ENCODE measurements around the gene PAFAH1B1. TPM values are rescaled to one million over a fixed set of nuclear protein-coding genes. Genes with fewer than 3 reads are reported as not detected.
"Not testable (repeated sequence)": the region's sequence is repeated elsewhere in the genome, so short reads cannot be mapped to it uniquely, and the experiment has no call there.

PAFAH1B1 gene
- polyA plus RNA-seq, 2 of the 4 experiments (the other 2 are of a cell fraction): 122 to 197 TPM

- WGBS (ENCODE audit: missing lambda C conversion rate): 79% methylated on average over 7 of the region's 7 CpGs
Measured at GRCh38 chr17:2655546-2655945, 62.1 kb downstream of the PAFAH1B1 start.

GRCh38 chr17:2656283-2656682, 62.8 kb downstream of the PAFAH1B1 start:
- ChIA-PET POLR2A (no interaction called here), CTCF (interaction anchor here (0.6 to 2.2 kb wide), 6 partner anchors 10 to 1109 kb away, joined by 3 to 9 read pairs (median 4); no protein-coding TSS in a partner anchor)
- H3K9me3 ChIP-seq: no peaks in the 10 kb centered on the region
- WGBS (ENCODE audit: missing lambda C conversion rate): 11% methylated on average over 1 of the region's 1 CpG
- H3K27ac ChIP-seq: no peak overlapping the region
- H3K4me1 ChIP-seq: peaks cover 11% of the 10 kb centered on the region; the same call in 2 of the 3 replicates
- no peak overlapping the region for H3K4me2 ChIP-seq
- no peak overlapping the region for H3K4me3 ChIP-seq
- no peak for DNase-seq (ENCODE audit: low read depth in 1 of 2, low spot score in 1 of 2)
- FAIRE-seq: no peak
- ATAC-seq: 0 out of 6 replicates have a peak, but pooled peaks of 1 of the 2 experiments have one; percentile 39
- TF ChIP-seq MAX (IDR thresholded peaks at IDR 0.05) (no peak), ZNF302 (CRISPR knock-in tag; IDR thresholded peaks at IDR 0.05) (no peak)

More at GRCh38 chr17:2655546-2655945, 62.1 kb downstream of the PAFAH1B1 start:
- H3K9me3 ChIP-seq: no peaks in the 10 kb centered on the region
- H3K4me2 ChIP-seq: no peak overlapping the region
- TF ChIP-seq PBX3 (IDR thresholded peaks at IDR 0.05) (no peak), NPAS2 (CRISPR knock-in tag; IDR thresholded peaks at IDR 0.05; ENCODE audit: borderline replicate concordance) (no peak), HOXA7 (CRISPR knock-in tag; IDR thresholded peaks at IDR 0.05) (no peak), CHD2 (IDR thresholded peaks at IDR 0.05; ENCODE audit: low read length, partially characterized antibody) (no peak), RARB (CRISPR knock-in tag; IDR thresholded peaks at IDR 0.05) (no peak), TP53 (CRISPR knock-in tag; IDR thresholded peaks at IDR 0.05) (no peak), USF2 (IDR thresholded peaks at IDR 0.05) (no peak), E2F6 (IDR thresholded peaks at IDR 0.05; ENCODE audit: borderline replicate concordance, low read depth) (no peak), GATA3 (IDR thresholded peaks at IDR 0.05; ENCODE audit: borderline replicate concordance) (no peak), ZNF302 (CRISPR knock-in tag; IDR thresholded peaks at IDR 0.05) (no peak), HEYL (CRISPR knock-in tag; IDR thresholded peaks at IDR 0.05) (no peak), RFX5 (IDR thresholded peaks at IDR 0.05) (no peak), NFE2L2 (conservative IDR thresholded peaks at IDR 0.05; ENCODE audit: low read length) (no peak), ZC3H11A (IDR thresholded peaks at IDR 0.05) (no peak), NR3C1 (IDR thresholded peaks at IDR 0.05) (no peak)
- no peak overlapping the region for H3K27ac ChIP-seq
- FAIRE-seq: no peak
- POLR2A ChIA-PET: no interaction called here
- DNase-seq (ENCODE audit: low read depth in 1 of 2, low spot score in 1 of 2): no peak
- peaks cover 16% of the 10 kb centered on the region for H3K4me1 ChIP-seq
- CTCF ChIA-PET: interaction anchor here (0.6 to 2.1 kb wide), 3 partner anchors 24 to 1109 kb away, joined by 3 to 6 read pairs (median 5); no protein-coding TSS in a partner anchor
- ATAC-seq: no peak
- H3K4me3 ChIP-seq: no peak overlapping the region

- H3K4me1 ChIP-seq: peaks cover 11% of the 10 kb centered on the region; the same call in 2 of the 3 replicates
- peak in 1 of 2 experiments; percentile 45 for DNase-seq (ENCODE audit: low read depth in 1 of 2, low spot score in 1 of 2)
- POLR2A ChIA-PET, H3K27ac ChIP-seq, H3K4me3 ChIP-seq, H3K4me2 ChIP-seq, FAIRE-seq, H3K9me3 ChIP-seq: not testable (repeated sequence)
- WGBS (ENCODE audit: missing lambda C conversion rate): 63% methylated on average over 8 of the region's 8 CpGs
- peak; percentile 50 to 70; a peak in 4 of 6 replicates for ATAC-seq
- CTCF ChIA-PET: interaction anchor here (0.7 to 1.3 kb wide), 5 partner anchors 13 to 244 kb away, joined by 3 to 5 read pairs (median 5); no protein-coding TSS in a partner anchor
Measured at GRCh38 chr17:2659337-2659736, 65.9 kb downstream of the PAFAH1B1 start.

- CTCF ChIA-PET: interaction anchor here (1.2 to 1.5 kb wide), 2 partner anchors 11 to 40 kb away, joined by 3 to 4 read pairs; no protein-coding TSS in a partner anchor
- H3K9me3 ChIP-seq; H3K4me3 ChIP-seq; H3K4me2 ChIP-seq; FAIRE-seq; DNase-seq (ENCODE audit: low read depth in 1 of 2, low spot score in 1 of 2); POLR2A ChIA-PET; ATAC-seq; H3K27ac ChIP-seq: not testable (repeated sequence)
- 84% methylated on average over 4 of the region's 4 CpGs for WGBS (ENCODE audit: missing lambda C conversion rate)
- H3K4me1 ChIP-seq: peaks cover 11% of the 10 kb centered on the region; the same call in 2 of the 3 replicates
Measured at GRCh38 chr17:2660410-2660809, 67.0 kb downstream of the PAFAH1B1 start.
